Skeletal muscle cell (primary cell): ENCODE results near the gene TOX3.

ENCODE experiments used
- DNase-seq: peaks from one replicate; pipeline ENCODE4 v3.0.0-alpha.2; 2010; ENCODE audit warnings: low read depth
- H3K4me3 ChIP-seq: 2 replicates; pipeline ENCODE4 v1.5.1; 2011; ENCODE audit warnings: low read depth, mild to moderate bottlenecking, control low read depth, low read length, moderate library complexity

TOX3 gene

DNA sequence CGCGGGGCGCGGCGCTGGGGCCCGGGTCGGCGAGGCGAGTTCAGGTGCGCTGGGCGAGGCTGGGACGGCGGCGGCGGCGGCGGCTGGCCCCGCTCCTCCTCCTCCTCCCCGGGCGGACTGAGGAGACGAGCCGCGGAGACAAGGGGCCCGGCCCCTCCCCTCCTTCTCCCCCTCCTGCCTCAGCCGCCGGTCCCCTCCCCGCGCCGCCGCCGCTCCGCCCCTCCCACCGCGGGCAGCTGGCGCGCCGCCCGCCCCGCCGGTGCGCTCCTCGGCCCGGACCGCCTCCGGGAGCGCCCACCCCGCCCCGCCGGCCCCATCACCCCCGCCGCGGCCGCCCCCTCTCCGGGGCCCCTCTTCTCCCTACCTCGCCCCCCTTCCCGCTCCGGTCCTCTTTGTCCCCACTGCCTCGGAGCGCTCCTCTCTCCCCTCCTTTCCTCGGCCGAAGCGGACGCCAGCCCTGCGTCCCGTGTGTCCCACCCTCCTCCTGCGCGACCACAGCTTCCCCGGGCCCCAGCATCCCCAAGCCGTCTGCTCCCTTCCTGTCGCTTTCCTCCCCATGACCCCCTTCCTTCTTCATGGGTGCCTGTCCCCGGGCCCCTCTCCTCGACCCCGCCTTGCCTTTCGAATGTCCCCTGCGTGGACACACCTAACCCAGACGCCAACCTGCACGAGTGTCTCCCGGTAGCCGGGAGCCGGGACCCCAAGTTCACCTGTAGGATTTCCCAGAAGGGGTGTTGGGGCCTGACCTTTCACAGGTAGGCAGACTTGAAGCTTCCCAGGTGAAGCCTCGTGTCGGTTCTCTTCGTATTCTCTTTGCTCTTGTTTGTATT lies at the start of gene TOX3:
Gene TOX3 (minus strand): TSS at position 140 of the 830 bp plus-strand sequence. CDS start 420 bp downstream, outside the sequence.
- no peak for DNase-seq
- no peak within 1 kb of the TSS for H3K4me3 ChIP-seq

DNA sequence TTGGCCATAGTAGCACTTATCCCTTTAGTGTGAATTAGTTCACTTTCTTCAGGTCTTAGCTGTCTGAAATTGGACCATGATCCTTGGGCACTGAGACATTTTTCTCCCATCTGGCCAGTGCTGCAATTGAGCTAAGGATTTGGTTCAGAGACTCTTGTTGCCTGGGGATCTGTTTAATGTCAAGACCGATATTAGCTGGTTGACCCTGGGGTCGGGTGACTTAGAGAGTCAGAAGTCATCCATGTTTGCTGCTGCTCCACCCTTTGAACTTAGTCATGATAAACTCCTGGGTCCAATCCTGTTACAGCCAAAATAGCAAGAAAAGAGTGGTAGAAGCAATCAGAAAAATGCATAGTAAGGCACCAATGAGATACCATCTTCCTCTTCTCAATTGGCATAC lies 45.8 kb upstream of the TOX3 start:
- no peak overlapping the region for H3K4me3 ChIP-seq
- no peak for DNase-seq

DNA sequence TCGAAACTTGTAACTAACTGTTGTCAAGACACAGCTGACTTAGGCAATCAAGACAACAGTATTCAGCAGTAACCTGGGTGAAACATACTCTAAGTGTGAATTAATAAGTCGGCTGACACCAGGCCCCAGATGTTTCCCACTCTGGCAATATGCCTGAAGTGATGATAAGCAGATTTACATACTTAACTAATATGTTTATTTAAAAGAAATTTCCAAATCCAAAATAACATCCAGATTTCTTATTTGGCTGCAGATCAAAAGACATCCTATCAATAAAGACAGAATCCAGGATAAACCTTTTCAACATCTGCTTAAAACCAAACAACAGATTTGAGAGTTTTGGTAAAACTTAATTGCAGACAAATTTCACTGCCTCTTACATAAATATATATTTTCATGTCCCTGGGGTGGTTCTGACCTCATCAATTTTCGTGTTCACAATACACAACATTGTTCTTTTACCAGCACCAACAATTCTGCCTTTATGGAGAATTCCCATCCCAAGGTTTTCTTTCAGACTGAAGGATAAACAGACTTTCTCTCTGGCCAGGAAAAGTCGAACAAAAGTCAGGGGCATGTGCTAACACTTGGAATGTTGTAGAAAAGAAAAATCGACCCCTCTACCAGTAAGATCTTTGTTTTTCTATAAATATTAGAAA lies 45.1 kb upstream of the TOX3 start:
- H3K4me3 ChIP-seq: no peak overlapping the region
- no peak for DNase-seq

DNA sequence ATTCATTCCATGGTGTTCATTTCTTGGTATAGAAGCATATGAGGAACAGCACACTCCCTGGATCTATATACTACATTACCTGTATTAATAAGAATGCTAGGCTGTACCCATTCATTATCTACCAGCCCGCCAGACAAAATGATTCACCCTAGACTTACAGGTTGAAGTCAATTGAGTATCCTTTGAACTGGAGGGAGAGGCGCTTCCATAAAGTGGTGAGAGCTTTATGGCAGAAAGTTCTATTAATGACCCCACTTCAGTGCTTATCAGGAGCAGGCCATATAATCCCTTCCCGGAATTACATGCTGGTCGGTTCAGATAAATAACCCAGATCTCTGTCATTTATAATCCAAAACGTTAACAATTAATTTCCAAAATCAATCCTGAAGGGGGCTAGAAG lies 44.5 kb upstream of the TOX3 start:
- H3K4me3 ChIP-seq: no peak overlapping the region
- no peak for DNase-seq

DNA sequence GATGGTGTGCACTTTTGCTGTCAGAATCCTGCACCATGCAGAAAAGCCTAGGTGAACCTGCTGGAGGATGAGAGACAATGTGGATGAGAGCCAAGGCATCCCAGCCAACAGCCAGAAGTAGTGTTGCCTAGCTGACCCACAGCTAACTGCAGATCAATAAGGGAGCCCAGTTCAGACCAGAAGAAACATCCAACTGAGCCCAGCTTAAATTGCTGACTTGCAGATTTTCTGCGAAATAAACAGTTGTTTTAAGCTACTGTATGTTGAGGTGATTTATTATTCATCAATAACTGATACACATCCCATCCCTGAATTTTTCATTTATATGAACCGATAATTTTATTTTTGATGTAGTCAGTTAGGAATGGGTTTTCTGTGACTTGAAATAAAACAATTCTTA lies 39.2 kb upstream of the TOX3 start:
- DNase-seq: no peak
- no peak overlapping the region for H3K4me3 ChIP-seq

DNA sequence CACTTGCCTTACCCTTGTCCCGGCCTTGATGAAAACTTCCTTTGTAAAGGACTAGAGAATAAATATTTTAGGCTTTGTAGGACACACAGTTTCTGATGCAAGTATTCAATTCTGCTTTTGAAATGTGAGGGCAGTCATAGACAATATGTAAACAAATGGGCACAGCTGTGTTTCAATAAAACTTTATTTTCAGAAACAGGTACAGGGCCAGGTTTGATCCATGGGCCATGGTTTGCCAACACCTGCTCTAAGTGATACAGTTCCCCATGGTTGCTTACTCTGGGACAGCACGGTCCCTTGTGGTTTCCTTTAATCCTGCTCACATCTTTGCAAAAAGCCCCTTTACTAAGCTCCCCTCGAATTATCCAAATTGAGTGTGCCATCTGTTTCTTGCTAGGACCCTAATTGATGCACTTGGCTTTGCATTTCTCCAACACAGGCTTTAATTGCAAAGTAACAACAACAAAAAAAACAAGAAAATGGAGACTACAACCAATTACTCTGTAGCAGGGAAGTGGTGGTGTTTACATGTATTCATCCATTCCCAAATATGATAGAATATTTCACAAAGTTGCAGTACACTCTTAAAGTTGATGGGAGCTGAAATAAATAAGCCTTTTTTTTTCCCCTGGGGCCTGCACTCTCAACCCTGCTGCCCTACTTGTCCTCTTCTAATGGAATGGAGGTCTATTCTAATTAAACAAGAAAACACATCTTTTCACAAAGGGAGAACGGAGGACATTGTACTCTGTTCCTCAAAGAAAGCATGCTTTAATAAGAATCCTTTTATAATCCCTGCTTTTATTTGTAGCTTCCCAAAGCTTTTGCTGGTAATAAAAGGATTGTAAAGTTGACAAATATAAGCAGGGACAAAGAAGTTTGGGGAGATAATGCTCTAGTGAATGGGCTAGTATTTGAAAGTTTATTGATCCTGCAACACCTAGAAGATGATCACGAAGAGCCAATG lies 37.7 kb upstream of the TOX3 start:
- H3K4me3 ChIP-seq: no peak overlapping the region
- no peak for DNase-seq

DNA sequence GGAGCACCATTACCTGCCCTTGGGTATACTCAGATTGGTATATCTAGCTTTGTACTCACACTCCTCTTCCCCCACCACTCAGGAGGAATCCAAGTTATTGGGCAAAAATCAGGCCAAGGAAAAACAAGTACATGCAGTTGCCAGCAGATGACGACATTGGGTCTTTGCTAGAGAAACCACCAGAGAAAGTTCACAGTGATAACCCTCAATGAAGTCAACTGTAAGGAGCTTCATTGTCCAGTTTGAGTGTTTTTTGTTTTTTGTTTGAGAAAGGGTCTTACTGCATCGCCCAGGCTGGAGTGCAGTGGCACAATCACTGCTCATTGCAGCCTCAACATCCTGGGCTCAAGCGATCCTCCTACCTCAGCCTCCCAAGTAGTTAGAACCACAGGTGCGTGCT lies 34.6 kb upstream of the TOX3 start:
- H3K4me3 ChIP-seq: no peak overlapping the region
- DNase-seq: no peak

DNA sequence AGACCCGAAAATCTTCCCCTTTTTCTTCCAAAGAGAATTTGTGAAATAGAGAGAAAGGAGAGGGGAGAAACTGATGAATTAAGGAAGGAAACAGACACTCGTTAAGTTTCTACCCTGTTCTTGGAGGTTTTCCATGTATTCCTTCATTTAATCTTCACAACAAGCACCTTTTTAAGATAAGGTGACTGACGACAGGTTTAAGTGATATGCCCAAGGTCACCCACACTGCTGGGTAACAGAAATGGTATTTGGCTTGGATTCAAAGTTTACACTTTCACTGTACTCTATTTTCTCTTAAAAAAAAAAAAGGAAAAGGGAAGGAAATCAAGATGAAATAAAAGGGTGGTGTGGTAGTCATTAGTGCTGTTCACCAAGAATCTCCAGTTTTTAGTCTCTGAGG lies 33.5 kb upstream of the TOX3 start:
- H3K4me3 ChIP-seq: no peak overlapping the region
- no peak for DNase-seq

DNA sequence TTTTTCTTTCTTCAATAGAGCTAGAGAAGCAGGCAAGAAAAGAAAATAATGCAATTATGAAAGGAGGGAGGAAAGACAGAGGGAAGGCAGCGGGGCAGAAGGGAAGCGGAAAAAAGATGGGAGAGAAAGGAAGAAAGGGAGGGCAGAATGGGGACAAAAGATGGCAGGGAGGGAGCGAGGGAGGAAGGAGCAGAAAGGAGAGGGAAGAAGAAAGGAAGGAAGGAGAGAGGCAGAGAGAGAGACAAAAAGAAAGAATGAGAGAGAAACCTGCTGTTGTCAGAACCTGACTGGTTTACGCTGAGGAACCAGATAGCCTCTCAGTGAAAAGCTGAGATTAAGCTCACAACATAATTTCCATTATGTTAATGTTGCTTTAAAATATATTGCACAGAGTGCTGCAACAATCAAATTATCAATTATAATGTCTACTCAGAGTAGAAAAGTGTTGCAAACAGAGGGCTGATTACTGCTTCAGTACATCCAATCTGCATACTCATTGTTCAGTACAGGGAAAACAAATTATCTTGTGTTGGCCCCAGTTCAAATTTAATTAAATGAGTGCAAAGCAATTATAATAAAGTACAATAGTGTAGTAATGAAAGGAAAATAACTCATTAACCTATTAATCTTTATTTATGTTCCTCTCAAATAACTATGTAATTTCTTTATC lies 32.0 kb upstream of the TOX3 start:
- no peak for DNase-seq

DNA sequence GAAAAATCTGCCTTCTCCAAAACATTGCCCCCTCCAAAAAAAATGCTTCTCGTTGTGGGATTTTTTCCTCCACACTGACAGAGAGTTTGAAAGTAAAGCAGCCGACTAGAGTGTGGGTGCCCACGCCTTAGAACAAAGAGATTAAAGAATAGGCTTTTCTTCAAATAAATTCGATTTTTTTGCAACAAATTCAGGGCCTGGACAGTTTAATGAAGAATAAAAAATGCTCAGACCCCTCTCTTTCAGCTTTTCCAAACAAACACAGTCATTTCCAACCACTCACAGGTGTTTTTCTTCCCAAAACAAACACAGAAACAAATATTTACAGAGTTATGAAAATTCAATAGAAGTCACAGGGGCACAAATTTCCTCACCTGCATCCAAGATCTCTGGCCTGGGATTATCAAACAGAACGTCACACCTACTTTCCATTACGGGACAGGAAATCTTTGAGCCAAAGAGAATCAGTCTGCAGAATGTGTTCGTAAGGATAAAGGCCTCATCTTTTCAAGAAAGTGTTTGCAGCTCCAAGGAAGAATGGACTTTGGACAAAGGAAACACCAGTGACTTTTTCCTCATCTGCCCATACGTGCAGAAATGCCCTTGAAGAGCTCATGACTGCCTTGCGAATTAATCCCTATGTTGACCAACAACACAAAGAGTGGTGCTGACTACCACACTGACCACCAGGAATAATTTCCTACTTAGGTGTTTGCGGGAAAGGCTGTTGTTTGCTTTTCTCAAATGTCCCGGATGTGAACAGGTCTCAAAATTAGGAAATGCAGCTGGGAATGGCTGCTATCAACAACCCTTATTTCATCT lies 31.3 kb upstream of the TOX3 start:
- no peak for DNase-seq
- no peak overlapping the region for H3K4me3 ChIP-seq

More for the DNA sequence above, 32.0 kb upstream of the TOX3 start:
- no peak overlapping the region for H3K4me3 ChIP-seq

DNA sequence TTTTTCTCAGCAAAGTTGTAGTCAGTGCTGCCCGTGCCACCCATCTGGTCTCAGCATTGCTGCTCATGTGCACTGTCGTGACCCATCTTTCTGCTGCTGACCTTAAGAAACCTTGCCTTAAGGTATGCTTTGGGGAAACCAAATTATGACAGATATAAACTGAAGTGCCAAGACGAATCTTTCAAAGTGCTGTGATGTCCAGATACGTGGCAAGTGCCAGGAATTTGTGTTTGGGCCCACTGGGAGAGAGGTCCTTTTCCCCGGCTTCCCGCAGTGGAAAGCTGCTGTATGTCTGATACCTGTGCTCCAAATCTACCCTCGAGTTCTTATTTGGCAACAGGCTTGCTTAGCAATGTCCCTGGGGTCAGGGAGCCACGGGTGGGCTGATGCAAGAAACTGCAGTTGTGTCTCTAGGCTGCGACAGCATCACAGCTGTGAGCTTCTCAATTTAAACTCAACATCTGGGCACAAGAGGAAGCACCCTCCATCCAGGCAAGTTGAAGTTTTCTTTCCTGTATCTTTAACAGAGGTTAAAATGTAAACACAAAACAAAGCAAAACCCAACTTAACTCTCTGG lies 30.3 kb upstream of the TOX3 start:
- no peak for DNase-seq
- H3K4me3 ChIP-seq: no peak overlapping the region

DNA sequence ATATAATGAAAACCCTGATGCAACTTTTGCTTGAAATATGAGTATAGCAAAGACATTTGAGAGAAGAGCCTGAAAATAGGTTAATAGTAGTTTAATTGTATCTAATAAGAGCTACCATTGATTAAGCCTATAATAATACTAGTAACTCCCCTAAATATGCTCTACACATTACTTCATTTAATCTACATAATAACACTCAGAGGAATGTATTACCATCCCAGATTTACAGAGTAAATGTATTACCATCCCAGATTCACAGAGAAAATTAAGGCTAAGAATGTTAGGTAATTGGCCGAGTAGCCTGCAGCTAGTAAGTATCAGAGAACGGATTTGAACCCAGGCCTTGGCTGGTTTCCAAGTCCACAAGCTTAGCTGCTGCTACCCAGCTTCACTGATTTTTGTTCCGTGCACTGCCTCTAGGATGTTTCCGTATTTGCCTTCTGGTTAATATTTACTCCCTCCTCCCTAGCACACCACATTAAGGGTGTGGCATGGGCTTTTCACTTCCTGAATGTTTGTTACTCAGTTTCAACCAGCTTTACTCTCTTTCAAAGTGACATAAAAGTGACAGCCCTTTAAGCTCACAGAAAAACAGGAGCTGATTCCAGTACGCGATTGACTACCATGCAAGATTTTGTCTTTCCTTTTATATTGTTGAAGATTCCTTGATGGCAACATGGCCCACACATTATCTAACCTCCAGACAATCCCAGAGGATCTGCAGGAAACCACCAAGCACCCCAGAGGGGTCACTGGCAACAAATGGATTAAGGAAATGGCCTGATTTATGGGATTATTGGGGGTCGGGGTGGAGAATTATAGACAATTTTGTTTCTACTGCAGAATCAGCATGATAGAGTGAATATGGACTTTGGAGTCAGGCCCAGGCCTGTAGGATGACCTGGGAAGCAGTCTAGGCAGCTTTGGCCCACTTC lies 26.7 kb upstream of the TOX3 start:
- no peak overlapping the region for H3K4me3 ChIP-seq
- no peak for DNase-seq

DNA sequence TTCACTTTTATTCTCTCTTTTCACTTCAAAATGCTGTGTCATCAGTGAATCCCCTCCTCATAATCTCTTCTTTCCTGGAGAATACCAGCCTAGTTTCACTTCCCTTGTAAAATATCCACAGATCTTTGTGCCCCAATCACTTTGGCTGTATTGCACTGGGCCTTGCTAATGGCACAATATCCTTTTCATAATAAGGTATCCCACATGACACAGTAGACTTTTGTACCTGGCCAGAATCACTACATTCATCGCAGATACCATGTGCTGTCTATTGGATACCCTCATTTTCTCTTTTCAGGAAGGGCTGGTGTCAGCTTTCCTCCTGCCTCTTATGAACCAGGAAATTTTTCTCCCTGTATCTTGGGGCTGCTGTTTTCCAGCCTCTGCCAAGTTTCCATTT lies 25.7 kb upstream of the TOX3 start:
- no peak overlapping the region for H3K4me3 ChIP-seq
- no peak for DNase-seq

DNA sequence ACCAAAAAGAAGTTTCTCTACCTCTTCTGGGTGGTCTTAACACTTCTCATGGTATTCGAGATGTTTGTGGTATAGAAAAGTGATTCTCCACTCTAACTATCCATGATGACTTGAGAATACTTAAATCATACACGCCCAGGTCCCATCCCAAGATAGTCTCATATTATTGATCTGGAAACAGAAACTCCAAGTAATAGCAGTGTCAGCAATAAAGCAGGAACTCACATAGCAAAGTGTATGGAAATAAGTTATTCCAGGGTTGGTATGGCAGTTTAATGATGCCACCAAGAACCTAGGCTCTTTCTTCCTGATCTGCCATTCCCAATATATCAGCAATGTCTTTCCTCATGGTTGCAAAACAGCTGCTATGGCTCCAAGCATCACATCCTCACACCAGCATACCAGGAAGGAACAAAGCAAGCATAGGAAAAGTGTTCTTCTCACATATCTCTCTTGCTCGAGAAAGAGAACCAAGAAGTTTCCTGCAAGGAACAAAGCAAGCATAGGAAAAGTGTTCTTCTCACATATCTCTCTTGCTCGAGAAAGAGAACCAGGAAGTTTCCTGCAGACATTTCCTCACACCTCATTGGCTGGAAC lies 23.6 kb upstream of the TOX3 start:
- no peak for DNase-seq
- no peak overlapping the region for H3K4me3 ChIP-seq

DNA sequence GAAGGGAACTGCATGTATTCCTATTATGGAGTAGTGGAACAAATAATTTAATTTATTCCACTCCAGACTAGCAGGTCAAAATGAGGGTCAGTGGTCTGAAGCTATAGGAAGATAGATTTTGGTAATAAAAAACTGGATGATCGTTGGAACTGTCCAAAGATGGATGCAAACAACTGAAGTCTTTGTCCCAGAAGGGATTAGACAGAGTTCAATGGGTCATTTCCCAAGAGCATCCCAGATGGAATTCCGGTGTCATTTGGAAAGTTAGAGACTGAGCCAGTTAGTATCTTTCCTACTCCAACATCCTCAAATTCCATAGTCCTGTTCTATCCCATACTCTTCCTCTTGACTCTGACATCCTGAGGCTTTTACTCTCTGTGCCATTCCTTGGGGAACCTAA lies 22.8 kb upstream of the TOX3 start:
- no peak overlapping the region for H3K4me3 ChIP-seq
- DNase-seq: no peak

DNA sequence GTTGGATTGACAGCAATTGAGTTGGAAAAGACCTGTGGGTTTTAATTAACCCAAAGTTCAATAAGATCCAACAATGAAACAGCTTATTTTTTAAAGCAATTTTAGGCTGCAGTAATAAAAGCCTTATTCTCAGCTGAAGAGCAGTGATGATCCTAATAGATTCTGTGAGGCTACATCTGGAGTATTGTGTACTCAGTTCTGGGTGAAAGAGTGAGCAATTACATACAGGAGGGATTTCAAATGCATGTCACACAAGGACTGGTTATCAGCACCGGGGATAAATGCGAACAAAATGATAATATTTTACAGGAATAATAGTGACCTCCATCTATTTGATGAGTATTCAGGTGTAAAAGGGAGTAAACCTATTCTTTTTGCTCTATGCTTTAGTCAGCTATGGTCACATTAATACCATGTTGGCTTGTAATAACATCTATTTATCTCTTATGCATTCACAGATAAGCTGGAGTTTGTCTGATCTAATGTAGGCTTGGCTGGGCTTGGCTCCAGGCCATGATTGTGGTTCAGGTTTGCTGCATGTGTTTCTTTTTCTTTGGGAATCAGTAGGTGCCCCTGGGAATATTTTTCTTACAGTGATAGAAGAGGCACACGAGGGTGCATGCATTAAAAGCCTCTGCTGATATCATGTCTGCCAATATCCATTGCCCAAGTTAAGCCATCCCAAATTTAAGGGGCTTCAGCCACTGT lies 22.2 kb upstream of the TOX3 start:
- H3K4me3 ChIP-seq: no peak overlapping the region
- no peak for DNase-seq
